Upper lobe of right lung (tissue), 1 donor: ENCODE data around the gene GCGR. TPM values are rescaled to one million over a fixed set of nuclear protein-coding genes. Genes with fewer than 3 reads are reported as not detected.

Source experiments
- ATAC-seq: fragments of 200-7000 bp; cut with Tn5 transposase; one replicate; pipeline ENCODE4 v1.9.1; 2020; ENCODE audit warnings: mild to moderate bottlenecking, moderate library complexity
- DNase-seq: peaks from one replicate; pipeline ENCODE4 v3.0.0-alpha.2; 2020
- H3K27ac ChIP-seq: fragments of 200-600 bp; one replicate; pipeline ENCODE4 v1.8.0; 2022
- H3K27me3 ChIP-seq: fragments of 200-600 bp; one replicate; pipeline ENCODE4 v1.8.0; 2022; ENCODE audit warnings: mild to moderate bottlenecking
- H3K36me3 ChIP-seq: fragments of 200-600 bp; one replicate; pipeline ENCODE4 v1.8.0; 2022
- H3K4me1 ChIP-seq: fragments of 200-600 bp; one replicate; pipeline ENCODE4 v1.8.0; 2022
- H3K4me3 ChIP-seq: fragments of 200-600 bp; one replicate; pipeline ENCODE4 v1.8.0; 2022; ENCODE audit warnings: mild to moderate bottlenecking
- H3K9me3 ChIP-seq: fragments of 200-600 bp; one replicate; pipeline ENCODE4 v1.8.0; 2022
- CTCF ChIP-seq: fragments of 200-600 bp; IDR thresholded peaks from one replicate; pipeline ENCODE4 v1.8.0; 2022; ENCODE audit warnings: antibody characterized with exemption
- intact Hi-C: fragments of 100-400 bp; cut with DNase I; formaldehyde crosslinking; loops from one replicate; pipeline ENCODE4 v1.11.0; 2022
- total RNA-seq: library from RNA; stranded (reverse); fragmentation: NEBNext Ultra II Directional; extraction: Animal tissue kit (Norgen Biotek cat#: 25700); gene quantifications from one replicate; pipeline ENCODE4 v1.2.1, GENCODE V29; 2021
- donor health status: DM: no; HTN: yes; CAD: no; lungs with severe emphysema.

Gene GCGR
- total RNA-seq, 1 donor from 2014 or later = not detected

DNA sequence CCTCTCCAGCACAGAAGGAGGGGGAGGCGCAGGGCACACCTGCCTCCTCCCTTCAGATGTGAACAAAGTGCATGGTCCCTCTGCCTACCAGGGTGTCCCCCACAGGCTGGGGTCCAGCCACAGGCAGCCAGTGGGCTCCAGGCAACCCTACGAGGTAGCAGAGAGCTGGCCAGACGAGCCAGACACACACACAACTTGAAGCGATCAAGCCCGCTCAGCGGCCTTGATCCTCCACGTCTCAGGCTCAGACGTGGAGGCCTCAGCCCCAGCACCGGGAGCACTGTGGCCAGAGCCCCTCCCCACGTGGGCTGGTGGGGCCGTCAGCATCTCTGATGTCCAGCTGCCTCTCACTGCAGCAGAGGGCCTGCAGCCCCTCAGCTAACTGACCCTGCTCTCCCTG lies 20.6 kb downstream of the GCGR start:
- H3K9me3 ChIP-seq = no peaks in the 10 kb centered on the region
- intact Hi-C loops = no loop called here
- no peak overlapping the region for H3K4me3 ChIP-seq
- DNase-seq (no peak), ATAC-seq (no peak)
- peaks cover 12% of the 10 kb centered on the region for H3K4me1 ChIP-seq
- no peak overlapping the region for H3K27ac ChIP-seq
- no peak for TF ChIP-seq CTCF
- H3K27me3 ChIP-seq = no peaks in the 10 kb centered on the region
- no peaks in the 10 kb centered on the region for H3K36me3 ChIP-seq

GRCh38 chr17:81825841-81826466 lies 22.0 kb downstream of the GCGR start:
- Histone ChIP-seq H3K4me1 (peaks cover 12% of the 10 kb centered on the region), H3K9me3 (no peaks in the 10 kb centered on the region), H3K27ac (no peak overlapping the region), H3K27me3 (no peaks in the 10 kb centered on the region), H3K4me3 (no peak overlapping the region), H3K36me3 (no peaks in the 10 kb centered on the region)
- TF ChIP-seq CTCF = no peak
- ATAC-seq = no peak
- intact Hi-C loops = no loop called here
- no peak for DNase-seq

GRCh38 chr17:81828656-81829055 lies 24.7 kb downstream of the GCGR start:
- intact Hi-C loops = no loop called here
- no peak for TF ChIP-seq CTCF
- Histone ChIP-seq H3K36me3 (no peaks in the 10 kb centered on the region), H3K4me1 (peaks cover 13% of the 10 kb centered on the region), H3K4me3 (no peak overlapping the region), H3K27ac (no peak overlapping the region), H3K9me3 (no peaks in the 10 kb centered on the region), H3K27me3 (no peaks in the 10 kb centered on the region)
- no peak for ATAC-seq
- DNase-seq = no peak

DNA sequence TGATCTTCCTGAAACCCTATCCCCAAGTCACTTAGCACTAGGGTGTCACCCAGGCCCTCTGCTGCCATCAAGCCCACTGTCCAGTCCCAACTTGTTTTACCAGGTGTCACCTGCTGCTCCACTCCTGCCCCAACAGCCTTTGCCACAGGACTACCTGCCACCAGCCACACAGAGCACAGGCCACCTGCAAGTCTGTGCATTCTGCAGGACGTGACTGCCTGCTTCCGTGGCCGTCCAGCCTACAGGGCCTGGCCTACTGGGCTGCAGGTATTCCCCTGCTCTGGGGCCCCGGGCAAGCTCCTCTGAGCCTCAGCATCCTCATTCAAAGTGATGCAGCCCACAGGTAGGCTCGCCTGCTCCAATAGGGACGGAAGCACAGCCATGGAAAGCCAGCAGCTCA lies 25.9 kb downstream of the GCGR start:
- DNase-seq (no peak), ATAC-seq (no peak)
- Histone ChIP-seq H3K9me3 (no peaks in the 10 kb centered on the region), H3K4me3 (no peak overlapping the region), H3K36me3 (no peaks in the 10 kb centered on the region), H3K27ac (no peak overlapping the region), H3K27me3 (no peaks in the 10 kb centered on the region), H3K4me1 (peaks cover 22% of the 10 kb centered on the region)
- intact Hi-C loops = no loop called here
- TF ChIP-seq CTCF = no peak

GRCh38 chr17:81831563-81831956 lies 27.6 kb downstream of the GCGR start:
- ATAC-seq = no peak
- Histone ChIP-seq H3K27ac (peak overlapping the region; percentile 87), H3K4me1 (peaks cover 22% of the 10 kb centered on the region), H3K9me3 (no peaks in the 10 kb centered on the region), H3K27me3 (no peaks in the 10 kb centered on the region), H3K4me3 (no peak overlapping the region), H3K36me3 (no peaks in the 10 kb centered on the region)
- no peak for TF ChIP-seq CTCF
- DNase-seq = no peak
- intact Hi-C loops = no loop called here
